ENCODE measurements around the gene SLC25A48.
A peak's percentile ranks its signal among the peaks of the same experiment; 100 is the strongest.

The SLC25A48 gene

DNA sequence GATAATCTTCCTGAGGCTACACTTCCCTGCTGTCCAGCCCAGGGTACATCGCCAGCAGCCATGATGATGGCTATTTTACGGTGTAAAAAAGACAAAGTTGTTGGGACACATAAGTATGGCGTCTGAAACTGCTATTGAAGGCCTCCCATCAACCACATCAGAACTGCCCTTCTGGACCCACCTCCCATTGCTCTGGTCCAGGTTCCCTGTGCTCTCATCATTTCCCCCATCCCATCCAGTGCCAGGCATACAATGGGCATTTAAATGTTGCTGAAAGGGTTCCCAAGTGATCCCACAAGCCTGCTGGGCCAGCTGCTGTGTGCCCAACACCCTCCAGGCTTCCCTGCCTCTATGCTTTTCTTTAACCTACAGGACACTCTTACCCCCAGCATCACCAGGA lies 50.6 kb downstream of the SLC25A48 start:
- no peak for DNase-seq

DNA sequence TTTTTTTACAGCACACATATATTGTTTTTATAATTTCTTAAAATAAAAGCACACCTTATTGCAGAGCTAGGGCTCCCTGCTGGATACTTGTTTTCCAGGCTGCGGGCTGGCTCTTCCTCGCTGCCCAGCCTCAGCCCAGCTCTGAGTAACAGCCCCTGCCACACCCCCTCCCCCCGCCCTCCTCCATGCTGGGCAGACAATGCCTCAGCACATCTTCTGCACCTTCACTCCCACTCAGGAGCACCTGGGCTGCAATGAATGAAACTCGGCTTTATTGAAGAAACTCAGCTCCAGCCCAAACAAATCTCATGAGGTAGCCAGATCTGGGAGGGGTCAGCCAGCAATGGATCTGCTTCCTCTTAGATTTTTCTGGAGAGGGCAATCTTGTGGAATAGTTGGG lies 51.7 kb downstream of the SLC25A48 start:
- DNase-seq: no peak

DNA sequence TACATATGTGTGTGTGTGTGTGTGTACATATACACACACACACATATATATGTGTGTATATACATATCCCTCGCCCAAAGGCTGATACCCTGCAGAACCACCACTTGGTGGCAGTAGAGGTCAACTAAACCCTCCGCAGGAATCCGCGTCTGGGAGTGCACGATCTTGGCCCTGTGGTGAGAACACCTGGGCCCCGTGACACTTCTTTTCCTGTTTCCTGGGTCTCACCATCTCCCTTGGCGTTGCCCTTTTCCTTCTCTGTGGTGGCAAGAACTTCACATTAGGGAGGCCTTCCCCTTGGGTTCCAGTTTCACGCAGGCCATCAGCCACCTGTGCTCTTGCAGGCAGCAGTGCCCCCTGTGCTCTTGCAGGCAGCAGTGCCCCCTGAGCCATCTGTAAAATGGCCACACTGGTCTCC lies 53.0 kb downstream of the SLC25A48 start:
- DNase-seq: peak; percentile 54

DNA sequence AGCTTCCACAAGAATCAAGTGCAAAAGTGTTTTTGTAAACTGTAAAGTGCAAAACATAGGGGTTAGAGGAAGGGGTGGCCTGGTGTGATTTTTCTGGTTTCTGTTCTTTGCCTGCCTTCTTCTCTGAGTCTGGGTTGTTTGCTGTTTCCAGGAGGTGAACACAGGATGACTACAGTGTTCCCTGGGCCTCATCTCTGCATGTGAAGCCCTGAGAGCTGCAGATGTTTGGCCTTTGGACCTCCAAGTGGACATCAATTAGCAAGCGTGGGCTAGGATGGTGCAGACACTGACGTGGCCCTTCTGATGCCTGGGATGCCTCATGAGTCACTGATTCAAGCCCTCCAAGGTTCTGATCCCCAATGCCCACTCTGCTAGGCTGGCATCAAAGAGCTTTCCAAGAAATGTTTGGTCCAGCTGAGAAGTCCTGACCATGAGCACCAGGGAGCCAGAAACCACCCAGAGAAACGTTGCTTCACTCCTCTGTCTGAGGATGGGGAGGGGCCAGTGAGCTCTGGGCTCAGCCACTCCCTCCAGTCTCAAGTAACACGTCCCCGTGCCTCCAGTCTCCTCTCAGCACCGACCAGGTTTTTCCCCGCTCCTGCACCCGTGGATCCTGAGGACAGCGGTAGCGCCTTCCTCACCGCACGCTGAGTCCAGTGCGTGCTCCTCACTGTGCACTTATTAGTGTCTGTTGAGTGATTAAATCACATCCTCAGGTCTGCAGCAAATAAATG lies 53.6 kb downstream of the SLC25A48 start:
- DNase-seq: no peak

DNA sequence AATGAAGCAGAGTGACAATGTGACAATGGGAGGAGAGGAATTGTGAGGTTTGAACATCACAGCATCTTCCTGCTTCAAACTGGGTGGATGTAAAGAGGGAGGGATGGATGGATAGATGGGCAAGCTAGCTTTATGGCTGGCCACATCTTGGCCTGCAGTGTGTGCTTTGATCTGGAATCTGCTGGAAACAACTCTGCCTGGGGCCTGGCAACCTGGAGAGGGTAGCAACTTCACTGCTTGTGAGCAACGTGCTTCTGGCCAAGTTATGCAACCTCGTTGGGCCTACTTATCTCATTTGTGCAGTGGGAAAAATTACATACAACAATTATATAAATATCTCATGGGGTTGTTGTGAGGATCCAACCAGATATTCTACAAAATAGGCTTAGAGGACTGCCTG lies 55.8 kb downstream of the SLC25A48 start:
- DNase-seq: no peak

DNA sequence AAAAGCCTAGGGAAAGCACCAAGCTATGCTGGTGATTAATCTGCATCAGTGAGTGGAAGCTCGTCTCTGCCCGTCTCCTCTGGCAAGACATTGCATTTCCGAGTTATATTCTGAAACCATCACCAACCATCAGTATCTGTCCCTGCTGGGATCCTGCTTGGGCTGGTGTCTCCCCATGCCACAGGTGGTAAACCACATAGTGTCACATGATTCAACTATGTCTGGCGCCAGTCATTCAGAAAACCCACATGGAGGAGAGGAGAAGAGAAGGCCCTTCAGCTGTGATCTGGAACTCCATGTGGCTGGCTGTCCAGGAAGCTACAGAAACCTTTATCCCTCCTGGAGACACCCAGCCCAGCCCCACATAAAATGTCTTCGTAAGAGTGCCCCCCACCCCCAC lies 56.4 kb downstream of the SLC25A48 start:
- DNase-seq: no peak

DNA sequence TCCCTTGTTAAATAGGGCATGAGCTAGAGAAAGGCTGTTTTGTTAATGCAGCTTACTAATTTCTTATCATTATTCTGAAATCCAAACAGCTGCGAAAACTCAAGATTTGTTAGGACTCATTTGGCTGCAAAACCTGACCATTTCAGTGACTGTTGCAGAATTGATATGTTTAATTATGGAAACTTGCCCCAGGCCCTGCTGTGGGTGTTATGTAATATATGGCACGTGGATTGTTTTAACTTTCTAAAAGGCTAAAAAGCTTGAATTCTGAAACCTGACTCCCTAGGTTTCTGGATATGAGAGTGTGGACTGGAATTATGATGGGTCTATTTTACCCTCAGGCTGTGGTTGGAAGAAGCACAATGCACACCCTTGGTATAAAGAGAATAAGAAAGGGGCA lies 56.8 kb downstream of the SLC25A48 start:
- DNase-seq: no peak

DNA sequence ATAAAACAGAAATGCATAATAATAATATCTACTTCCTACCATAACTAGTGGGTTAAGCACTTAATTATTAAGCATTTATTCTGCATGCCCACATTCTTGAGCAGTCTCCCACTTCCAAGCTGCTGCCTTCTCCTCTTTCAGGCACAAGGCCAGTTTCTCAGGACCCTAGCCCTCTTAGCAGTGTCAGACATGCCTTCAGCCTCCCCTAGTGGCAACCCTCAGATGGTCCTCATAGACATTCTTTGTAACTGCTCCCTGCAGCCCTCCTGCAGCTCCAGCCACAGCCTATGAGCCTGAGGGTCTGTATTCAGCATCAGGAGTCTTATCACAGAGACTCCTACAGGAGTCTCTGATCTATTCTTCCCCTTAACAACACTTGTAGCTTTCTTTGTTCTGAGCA lies 57.3 kb downstream of the SLC25A48 start:
- no peak for DNase-seq

DNA sequence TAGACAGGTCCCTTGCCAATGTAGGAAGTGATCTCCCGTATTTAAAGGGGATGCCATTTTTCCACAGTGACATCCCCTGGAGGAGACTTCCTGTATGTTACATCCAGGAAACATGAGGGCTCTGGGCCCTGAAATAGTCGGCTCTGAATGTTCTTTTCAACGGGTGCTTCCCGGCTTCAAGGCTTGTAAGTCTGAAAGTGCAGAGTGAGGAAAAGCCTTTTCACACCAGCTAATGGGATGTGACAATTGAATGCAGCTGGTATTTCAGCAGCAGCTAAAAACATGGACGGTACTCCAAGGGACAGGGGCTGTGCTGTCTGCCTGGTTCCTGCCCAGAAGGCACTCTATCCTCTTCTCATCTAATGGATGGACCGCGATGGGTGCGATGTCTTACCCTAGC lies 59.8 kb downstream of the SLC25A48 start:
- DNase-seq: no peak

DNA sequence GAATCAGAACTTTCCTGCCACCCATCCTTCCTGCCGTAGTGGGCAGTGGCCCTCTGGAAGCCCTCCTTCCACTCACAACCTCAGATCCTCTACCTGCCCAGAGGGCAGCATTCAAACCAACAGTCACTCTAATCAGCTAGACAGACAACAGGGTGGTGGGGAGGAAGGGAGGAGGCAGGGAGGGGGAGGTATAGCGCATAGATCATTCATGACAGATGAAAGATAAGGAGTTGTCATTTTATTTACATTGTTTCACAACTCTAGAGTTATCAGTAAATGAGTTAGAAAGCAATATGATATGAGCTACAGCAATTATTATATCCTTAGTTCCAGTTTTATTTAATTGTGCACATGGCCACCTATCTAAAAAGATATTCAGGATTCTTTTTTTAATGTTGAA lies 60.3 kb downstream of the SLC25A48 start:
- no peak for DNase-seq

DNA sequence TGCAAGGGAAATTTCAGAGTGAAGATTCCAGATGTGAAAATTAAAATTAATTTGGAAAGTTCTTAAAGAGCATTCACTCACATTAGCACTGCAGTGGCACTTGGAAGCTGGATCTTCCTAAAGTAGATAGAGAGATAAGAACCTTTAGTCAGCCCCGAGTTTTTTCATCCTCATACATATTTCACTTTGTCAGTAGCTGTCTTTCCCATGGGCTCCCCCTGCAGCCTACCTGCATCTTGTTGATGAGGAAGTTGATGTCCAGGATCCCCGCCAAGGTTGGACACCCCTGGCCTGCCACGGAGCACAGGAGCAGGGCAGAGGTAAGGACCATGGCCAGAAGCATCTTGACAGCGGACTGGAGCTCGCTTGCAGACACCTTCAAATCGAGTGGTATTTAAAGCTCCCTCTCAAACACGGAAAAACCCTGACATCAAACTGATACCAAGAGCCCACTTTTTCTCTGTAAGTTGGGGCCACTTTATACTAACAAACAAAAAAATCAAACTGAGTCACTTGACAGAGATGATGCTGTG lies 61.1 kb downstream of the SLC25A48 start, which contains the start of gene IL9:
Gene IL9 (minus strand): TSS at position 368 of the 533 bp plus-strand sequence. CDS start 25 bp downstream, at position 343.
- no peak for DNase-seq

DNA sequence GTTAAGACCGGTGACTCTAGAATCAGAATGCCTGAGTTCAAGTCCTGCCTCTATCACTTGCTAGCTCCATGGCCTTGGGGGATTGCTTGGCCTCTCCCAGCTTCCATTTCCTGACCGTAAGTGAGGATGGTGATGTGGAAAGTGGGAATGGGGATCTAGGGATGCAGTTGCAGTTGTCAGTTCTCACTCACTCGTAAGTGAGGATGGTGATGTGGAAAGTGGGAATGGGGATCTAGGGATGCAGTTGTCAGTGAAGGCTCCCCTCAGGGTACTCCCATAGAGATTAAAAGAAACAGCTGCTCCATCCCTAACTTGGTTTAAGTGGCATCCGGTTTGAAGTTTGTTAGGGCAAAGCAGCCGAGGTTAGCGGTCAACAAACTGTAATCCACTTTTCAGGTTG lies 64.2 kb downstream of the SLC25A48 start:
- DNase-seq: no peak

DNA sequence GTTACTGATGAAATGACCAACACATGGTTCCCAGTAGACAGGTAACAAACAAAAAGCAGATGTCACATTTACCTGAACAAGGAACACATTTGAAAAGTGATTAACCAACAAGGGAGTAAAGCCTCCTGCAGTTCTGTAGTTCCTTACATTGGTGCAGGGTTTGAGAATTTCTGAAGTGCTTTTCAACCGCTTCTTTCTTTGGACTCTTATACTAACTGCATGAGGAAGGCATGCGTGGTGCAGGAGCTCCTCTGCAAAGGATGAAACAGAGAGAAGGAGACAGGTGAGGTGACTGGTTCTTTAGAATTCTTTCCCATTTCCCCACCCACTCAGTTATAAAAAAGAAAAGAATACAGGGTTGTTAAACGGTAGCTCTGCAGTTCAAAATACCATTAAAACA lies 65.8 kb downstream of the SLC25A48 start:
- no peak for DNase-seq

DNA sequence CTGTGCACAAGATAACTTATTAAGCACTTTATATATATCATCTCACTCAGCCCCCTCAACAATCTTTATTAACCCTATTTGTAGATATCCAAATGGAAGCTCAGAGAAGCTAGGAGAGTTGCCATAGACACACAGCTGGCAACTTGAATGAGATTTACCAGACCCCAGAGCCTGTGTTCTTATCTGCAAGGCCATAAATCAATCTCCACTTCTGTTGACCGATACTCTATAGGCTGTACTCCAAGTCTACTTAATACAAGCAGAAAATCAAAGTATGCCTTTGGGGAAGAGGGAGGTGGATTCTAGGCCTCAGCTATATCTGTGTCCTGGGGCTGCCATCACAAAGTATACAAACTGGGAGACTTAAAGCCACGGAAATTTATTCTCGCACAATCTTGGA lies 67.2 kb downstream of the SLC25A48 start:
- DNase-seq: no peak

DNA sequence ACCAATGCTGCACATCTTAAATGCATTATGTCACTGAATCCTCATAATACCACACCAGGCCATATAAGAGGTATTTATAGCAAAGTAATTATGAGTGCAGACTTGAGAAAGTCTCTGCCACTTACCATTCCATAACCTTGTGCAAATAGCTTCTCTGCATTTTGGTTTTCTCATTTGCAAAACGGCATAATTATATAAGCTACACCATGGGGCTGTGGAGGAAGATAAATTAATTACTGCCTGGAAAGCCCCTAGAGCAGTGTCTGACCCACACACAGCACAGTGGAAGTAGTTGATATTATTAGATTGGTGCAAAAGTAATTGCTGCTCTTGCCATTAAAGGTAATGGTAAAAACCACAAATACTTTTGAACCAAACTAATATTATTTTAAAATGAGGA lies 70.7 kb downstream of the SLC25A48 start:
- no peak for DNase-seq

DNA sequence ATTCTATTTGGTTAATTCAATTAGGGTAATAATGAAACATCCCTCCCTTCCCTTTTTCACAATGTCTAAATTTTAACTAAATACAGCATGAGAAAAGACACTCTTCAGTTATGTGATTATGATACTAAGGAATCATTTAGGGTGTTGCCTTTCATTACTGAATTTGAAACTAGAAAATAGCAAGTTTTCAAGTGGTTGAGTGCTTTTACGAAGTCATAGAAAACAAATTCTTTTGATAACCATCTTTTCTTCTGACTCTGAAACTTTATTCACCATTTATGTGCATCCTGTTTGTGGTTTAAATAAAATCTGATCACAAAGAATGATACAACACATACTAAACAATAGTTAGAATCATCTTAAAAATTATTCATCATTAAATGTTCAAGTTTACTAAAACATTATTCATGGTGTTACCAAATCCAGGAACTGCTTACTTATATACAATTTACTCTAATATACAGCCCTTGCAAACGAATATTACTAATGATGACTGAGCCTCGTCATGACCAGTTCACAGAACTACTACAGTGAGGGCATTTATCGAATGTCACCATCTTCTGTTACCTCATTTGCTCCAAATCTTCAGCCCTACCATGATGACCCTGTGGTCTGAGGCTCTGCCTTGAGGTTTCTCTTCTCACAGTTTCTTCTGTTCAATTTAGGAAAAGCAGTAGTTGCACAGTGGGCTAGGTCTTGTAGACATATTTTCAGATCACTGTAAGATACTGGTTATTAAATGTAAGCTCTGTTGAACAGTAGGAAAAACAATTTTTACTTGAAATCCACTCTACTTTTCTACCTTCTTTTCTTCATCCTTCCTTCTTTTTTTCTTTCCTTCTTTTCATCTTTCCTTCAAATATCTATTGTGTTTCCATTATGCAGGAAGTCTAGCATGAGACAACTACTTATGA lies 79.5 kb downstream of the SLC25A48 start:
- DNase-seq: no peak

DNA sequence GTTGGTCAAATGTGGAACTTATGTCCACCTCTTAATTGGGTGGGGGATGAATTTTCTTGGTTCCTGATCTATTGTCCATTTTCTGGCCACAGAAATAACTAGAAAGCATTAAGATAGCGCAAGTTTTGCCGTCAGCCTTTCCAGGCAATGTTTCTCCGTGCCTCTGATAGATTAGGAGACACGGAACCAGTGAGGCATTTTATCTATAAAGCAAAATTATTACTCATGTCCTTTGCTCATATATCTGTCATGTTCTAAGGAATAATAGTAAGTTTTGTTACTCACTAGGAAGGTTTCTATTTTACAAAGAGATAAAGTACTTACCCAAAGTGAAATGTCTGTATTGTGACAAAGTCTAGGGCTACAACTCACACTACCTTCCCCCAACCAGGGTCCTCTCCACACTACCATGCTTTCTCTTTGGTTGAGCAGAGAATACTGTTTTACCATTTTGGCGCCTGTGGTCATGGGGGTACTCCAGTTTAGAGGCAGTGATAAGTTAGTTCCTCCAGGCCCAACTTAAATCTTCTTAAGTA lies 81.1 kb downstream of the SLC25A48 start:
- no peak for DNase-seq

DNA sequence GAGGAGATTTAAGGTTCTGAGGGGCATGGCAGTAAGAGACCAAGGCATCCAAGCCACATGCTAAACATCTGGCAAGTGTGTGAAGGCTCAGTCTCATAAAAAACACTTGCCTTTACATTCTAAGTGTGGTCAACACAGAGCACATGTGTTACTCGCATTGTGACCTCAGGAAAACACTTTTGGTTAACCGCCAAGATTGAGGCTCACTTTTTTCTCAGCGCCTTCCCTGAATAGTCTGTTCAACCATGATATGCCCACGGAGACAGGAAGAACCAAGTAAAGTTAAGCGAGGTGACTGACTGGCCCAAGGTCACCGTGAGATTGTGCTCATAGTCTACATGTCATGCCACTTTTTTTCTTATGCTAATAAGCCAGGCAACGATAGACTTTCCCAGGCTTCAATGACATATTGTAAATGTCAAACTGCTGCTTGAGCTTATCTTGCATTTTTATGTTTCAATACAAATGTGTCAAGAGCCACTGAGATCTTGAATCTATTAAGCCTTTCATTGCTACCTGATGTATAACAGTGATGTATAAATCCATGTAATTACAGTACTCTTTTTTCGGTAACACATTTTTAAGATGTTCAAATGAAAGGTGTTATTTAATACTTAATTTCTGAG lies 82.3 kb downstream of the SLC25A48 start:
- no peak for DNase-seq

DNA sequence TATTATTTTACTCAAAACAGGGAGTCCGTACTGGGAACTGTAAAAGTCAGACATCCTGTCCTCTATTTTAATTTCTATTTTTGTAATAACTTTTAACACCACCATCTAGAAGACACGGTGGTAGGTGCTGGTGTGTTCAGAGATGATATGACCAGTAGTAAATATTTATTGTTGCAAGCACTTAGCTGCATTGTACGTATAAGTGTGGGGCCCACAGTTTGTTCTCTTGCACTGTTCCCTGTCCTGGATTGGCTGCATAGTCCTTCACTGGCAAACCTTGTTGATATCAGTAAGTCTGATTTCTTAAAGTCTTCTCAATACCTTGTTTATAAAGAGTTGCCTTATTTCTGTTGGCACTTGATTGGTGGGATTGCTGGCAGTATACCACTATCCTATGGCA lies 85.7 kb downstream of the SLC25A48 start:
- DNase-seq: no peak

DNA sequence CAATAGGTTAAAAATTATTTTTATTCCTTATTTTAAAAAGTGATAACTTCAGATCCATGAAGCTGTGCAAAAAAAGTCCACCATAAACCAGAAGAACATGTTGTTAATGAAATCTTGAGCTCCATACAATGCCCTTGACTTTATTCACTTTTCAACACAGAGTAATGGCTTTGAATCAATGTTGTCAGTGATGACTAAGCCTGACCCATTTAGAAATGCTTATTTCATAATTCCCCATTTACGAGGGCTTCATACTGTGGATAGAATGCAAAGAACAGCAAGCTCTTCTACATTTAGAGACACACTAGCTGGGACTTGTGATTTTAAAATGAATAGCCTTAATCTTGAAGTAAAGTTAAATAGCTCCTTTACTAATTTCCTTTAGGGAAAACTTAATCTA lies 86.9 kb downstream of the SLC25A48 start:
- DNase-seq: no peak

DNA sequence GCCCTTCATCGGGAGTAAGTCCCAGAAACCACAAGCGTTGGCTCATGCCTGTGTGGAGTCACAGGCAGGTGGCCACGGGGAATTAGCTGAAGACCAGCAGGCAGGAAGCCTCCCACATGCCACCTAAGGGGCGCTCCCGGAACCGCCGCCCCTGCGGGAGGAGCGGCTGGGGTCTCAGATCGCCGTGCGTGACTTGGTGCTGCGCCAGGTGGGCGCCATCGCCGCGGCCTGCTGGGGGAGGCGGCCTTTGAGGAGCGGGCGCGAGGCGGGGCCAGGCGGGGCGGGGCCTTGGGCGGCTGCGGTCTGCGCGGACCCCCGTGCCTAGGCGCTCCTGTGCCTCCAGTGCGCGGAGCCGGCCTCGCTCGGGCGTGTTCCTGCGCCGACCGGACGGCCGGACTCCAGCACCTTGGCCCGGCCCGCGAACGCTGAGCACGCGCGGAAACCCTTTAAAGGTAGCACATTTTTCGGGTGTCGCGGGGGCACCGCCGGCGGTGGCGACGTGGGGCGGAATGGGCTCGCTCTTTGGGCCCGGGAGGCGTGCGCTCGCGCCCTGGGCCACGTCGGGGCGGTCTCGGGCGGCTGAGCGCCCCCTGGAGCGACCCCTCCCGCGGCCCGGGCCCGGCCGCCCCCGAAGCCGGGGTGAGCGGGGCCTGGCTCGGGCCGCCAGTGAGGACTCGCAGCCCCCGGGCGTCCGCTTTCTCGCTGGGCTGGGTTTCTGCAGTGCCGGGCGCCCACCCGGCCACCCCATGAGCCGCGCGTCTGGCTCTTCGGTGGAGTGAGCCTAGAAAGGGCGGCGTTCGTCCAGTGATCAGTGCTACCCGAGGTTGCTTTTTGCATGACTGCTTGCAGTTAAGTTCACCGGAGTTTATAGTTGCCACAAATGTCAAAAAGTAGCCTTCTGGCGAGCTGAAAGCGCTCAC lies 95.8 kb downstream of the SLC25A48 start:
- DNase-seq: no peak

DNA sequence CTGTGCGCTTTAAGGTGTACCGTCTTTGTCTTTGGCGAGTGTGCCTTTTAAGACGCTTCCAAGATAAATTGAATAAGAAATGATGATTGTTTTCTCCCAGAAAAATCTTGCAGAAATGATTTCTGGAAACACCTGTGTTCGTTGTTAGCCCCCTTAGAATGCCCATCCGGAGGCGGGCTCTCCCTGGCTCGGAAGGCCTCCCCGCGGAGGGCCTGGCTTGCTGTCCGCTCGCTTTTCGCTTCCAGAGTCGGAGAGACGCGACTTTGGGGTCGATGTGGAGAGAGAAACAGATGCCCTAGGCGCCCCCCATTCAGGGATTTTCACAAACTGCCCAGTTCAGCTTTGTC lies 96.5 kb downstream of the SLC25A48 start:
- DNase-seq: no peak

Data from NCI-H2029 treated with DMSO at 0.1 percent for 48 hours (cell line).